GM23338 (cell line): Measurements from ENCODE around the gene GLMP.

Source experiments
- CREB1 ChIP-seq: fragments of 250-450 bp; sonication (Bioruptor Pico); IDR thresholded peaks from 2 replicates; pipeline ENCODE4 v1.5.0; 2020; ENCODE audit warnings: low read depth, mild to moderate bottlenecking, moderate library complexity
- CTCF ChIP-seq, 2 experiments: fragments of 200-600 bp in 1 of 2; sonication (generic) in 1 of 2; conservative IDR thresholded peaks; 2 replicates each; pipeline versions ENCODE4 v1.5.1 to v1.6.1; 2016 to 2017; ENCODE audit warnings: antibody characterized with exemption in 2 of 2, low read depth in 2 of 2, mild to moderate bottlenecking in 2 of 2, moderate library complexity in 1 of 2
- EZH2 ChIP-seq: fragments of 200-600 bp; sonication (generic); IDR thresholded peaks from one replicate; pipeline ENCODE4 v1.8.0; 2017; ENCODE audit warnings: antibody characterized with exemption, mild to moderate bottlenecking, low read depth; ENCODE audit not compliant: unreplicated experiment
- POLR2AphosphoS5 ChIP-seq: IDR thresholded peaks from 2 replicates; pipeline ENCODE4 v1.6.1; 2016; ENCODE audit warnings: antibody characterized with exemption, low read depth
- REST ChIP-seq: IDR thresholded peaks from one replicate; pipeline ENCODE4 v1.6.1; 2018; ENCODE audit warnings: antibody characterized with exemption; ENCODE audit not compliant: unreplicated experiment

GRCh38 chr1:156342166-156342955 is 46.9 kb upstream of the GLMP start:
- TF ChIP-seq CTCF (conservative IDR thresholded peaks at IDR 0.05; ENCODE audit: low read depth in 2 of 2) (no peak), EZH2 (no peak), POLR2AphosphoS5 (no peak), CREB1 (CRISPR knock-in tag) (no peak), REST (no peak)
